IPS-NIHi11 (cell line): ENCODE results near the gene PRRC2B.
"Not testable (repeated sequence)": the region's sequence is repeated elsewhere in the genome, so short reads cannot be mapped to it uniquely, and the experiment has no call there.

ENCODE experiments used
- DNase-seq: peaks from one replicate; pipeline ENCODE4 v3.0.0; 2012; ENCODE audit warnings: mixed read lengths, low spot score

Gene PRRC2B

DNA sequence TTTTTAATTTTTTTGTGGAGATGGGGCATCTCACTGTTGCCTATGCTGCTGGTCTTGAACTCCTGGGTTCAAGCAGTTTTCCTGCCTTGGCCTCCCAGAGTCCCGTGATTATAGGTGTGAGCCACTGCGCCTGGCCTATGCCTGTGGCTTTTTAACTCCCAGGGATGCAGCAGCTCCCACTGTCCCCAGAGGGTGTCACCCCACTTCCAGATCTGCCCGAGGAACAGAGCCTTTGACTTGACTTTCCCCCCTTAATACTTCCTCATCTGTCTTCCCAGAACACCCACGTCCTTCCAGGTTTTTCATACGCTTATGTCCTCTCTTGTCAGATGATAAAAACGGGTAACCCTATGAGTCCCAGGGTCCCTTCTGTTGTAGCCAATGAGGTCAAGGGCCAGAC is 7.6 kb upstream of the PRRC2B start:
- no peak for DNase-seq

GRCh38 chr9:131387394-131387793 is 6.5 kb upstream of the PRRC2B start:
- no peak for DNase-seq

- no peak for DNase-seq
Observed at GRCh38 chr9:131391020-131391419, 2.9 kb upstream of the PRRC2B start.

GRCh38 chr9:131391504-131391903 is 2.4 kb upstream of the PRRC2B start:
- DNase-seq = no peak

DNA sequence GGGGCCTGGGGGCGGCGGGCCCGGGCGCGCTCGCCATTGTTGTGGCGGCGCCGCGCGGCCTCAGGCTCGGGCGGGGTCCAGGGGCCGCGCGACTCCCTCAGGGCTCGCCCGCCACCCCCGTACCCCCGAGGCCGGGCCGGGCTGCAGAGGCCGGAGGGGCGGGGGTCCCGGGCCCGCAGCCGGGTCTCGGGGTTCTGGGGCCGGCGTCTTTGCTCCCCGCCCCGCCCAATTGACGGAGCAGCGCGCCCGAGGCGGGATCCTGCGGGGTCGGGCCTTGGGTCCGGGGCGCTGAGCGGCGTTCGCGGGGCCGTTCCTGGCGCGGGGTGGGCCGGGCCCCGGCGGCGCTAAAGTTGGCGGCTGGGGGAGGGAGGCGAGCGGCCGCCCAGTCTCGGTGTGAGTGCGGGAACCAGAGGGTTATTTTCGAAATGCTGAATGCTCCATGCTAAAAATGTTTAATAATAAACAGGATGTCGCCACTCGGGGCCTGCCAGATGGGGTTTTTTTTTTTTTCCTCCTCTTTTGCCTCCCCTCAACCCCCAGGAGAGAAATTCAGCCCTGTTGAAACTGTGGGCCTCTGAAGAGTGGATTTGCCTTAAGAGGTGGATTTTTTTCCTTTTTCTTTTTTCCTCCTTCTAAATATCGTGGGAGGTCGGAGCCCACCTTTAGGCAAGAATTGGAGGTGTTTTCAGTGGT is 724 bp downstream of the PRRC2B start:
- no peak for DNase-seq

DNA sequence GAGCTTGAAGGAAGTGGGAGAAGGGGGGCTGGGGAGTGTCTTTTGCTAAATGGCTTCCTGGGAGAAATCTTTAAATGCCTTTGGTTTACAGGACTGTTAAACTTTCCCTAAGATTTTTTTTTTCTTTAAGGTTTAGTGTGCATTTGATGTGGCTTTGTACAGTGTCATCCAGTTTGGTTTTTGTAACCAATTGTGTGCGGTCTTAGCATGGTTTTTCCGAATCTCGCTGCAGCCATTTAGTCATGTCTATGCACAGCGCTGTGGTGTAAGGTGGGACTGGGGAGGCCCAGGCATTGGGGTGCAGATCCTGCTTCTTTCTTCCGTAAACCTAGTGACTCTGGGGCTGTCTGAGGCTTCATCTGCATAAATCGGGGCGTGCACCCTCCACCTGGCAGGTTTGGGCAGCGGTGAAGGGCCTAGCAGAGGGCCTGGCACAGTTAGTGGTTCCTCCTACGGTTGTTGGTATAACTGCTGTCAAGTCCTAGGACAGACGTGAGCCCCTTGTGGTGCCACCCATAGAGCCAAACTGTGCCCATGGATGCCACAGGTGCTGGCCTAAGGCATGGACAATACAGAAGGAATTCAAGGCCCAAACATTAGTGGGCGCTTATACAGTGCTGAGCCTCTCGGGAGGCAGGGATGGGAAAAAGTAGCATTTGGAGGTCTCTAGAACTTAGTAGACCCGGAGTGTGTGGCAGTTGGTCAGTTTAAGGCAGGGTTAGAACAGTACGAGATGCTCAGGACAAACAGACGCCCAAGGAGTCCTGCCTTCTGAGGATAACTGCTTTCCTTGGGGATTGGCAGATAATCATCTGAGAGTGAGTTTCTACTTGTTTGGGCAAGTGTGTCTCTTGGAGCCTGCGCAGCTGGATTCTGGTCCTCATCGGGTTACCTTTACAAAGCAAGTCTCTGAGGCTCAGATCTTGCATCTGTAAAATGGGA is 1.5 kb downstream of the PRRC2B start:
- DNase-seq = no peak

DNA sequence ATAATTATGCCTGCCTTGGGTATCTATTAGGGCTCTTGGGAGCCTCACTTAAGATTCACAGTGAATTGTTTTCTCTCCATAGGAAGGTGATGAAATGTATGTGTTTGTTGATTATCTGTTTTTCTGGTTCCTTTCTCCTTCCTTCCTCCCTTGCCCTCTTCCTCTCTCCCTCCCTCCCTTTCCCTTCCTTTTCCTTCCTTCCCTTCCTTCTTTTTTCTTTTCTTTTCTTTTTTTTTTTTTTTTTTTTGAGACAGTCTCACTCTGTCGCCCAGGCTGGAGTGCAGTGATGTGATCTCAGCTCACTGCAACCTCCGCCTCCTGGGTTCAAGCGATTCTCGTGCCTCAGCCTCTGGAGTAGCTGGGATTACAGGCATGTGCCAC is 2.2 kb downstream of the PRRC2B start:
- not testable (repeated sequence) for DNase-seq

- no peak for DNase-seq
Observed at GRCh38 chr9:131396626-131397025, 2.7 kb downstream of the PRRC2B start.

GRCh38 chr9:131397100-131397790 is 3.4 kb downstream of the PRRC2B start:
- DNase-seq = no peak

DNA sequence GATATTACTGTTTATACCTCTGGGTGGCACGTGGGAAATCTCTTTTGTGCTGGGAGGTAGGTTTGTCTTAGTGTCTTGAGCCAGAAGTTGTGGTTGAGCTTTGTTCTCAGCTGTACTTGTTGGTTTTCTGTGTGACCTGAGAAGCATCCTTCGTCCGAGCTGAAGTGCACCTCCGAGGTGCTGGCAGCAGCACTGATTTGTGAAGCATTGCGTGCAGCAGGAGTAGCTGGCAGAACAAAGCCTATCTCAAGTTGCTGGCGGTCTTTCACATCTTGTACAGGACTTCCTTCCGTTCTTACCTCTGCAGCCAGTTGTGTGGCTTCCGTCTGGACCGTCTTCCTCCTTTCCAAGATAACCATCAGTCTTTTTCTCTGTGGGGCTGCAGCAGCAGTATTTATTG is 4.3 kb downstream of the PRRC2B start:
- no peak for DNase-seq

- no peak for DNase-seq
Observed at GRCh38 chr9:131399972-131400371, 6.1 kb downstream of the PRRC2B start.

- no peak for DNase-seq
Observed at GRCh38 chr9:131400627-131401026, 6.7 kb downstream of the PRRC2B start.

DNA sequence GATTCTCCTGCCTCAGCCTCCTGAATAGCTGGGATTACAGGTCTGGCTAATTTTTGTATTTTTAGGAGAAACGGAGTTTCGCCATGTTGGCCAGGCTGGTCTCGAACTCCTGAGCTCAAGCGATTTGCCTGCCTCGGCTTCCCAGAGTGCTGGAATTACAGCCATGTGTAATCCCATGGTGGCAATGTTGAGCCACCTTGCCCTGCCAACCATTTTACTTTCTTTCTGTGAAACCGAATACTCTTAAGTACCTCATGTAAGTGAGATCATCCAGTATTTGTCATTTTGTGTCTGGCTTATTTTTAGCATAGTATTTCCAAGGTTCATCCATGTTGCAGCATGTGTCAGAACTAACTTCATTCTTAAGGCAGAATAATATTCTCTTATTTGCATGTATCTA is 8.2 kb downstream of the PRRC2B start:
- no peak for DNase-seq

- DNase-seq = no peak
Observed at GRCh38 chr9:131402738-131403492, 9.0 kb downstream of the PRRC2B start.

- no peak for DNase-seq
Observed at GRCh38 chr9:131403493-131403773, 9.5 kb downstream of the PRRC2B start.

- no peak for DNase-seq
Observed at GRCh38 chr9:131404581-131404980, 10.7 kb downstream of the PRRC2B start.

GRCh38 chr9:131404987-131405386 is 11.1 kb downstream of the PRRC2B start:
- no peak for DNase-seq

- DNase-seq = peak; percentile 66
Observed at GRCh38 chr9:131405428-131405827, 11.5 kb downstream of the PRRC2B start.

GRCh38 chr9:131405858-131406537 is 12.1 kb downstream of the PRRC2B start:
- DNase-seq = no peak

DNA sequence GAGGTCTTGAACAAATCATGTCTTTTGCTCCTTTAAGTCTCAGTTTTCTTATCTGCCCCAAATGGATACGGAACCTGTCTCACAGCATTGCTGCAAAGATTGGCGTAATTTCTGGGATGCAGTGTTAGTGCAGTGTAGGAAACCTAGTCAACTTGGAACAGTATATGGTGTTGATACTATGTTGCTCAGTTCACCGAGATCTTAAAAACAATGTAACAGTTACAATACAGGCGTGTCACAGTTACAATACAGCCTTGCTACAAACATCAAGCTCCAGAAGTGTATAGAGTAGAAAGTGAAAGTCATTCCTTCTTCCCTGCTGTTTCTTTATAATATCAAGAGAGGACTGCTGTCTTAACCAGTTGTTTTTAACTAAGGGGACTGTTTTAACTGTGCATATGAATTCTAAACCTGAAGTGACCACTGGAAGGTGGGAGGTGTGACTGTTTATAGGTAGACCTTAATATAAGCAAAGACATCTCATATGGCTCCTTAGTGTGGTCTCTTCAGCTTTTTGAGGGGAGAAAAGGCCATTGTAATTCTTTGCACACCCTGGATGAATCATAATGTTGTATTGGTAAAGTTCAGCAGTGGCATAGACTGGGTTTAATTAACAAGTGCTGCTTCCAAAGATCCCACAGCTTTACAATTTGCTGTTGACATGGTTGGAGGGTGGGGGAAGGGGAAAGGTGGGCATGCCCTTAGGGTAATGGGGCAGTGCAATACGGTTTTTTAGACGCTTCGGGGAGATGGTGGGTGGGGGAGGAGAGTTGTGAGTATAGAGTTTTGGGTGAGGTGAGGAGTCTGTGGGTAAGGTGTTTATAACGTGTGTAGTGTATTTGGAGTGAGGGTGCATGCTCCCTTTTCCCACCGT is 12.9 kb downstream of the PRRC2B start:
- DNase-seq = no peak

GRCh38 chr9:131407717-131408195 is 13.9 kb downstream of the PRRC2B start:
- peak; percentile 63 for DNase-seq
